ENCODE measurements around the gene TELO2. TPM values are rescaled to one million over a fixed set of nuclear protein-coding genes. Genes with fewer than 3 reads are reported as not detected.

Gene TELO2
- total RNA-seq, 1 donor from 2014 or later = 17.7 TPM

DNA sequence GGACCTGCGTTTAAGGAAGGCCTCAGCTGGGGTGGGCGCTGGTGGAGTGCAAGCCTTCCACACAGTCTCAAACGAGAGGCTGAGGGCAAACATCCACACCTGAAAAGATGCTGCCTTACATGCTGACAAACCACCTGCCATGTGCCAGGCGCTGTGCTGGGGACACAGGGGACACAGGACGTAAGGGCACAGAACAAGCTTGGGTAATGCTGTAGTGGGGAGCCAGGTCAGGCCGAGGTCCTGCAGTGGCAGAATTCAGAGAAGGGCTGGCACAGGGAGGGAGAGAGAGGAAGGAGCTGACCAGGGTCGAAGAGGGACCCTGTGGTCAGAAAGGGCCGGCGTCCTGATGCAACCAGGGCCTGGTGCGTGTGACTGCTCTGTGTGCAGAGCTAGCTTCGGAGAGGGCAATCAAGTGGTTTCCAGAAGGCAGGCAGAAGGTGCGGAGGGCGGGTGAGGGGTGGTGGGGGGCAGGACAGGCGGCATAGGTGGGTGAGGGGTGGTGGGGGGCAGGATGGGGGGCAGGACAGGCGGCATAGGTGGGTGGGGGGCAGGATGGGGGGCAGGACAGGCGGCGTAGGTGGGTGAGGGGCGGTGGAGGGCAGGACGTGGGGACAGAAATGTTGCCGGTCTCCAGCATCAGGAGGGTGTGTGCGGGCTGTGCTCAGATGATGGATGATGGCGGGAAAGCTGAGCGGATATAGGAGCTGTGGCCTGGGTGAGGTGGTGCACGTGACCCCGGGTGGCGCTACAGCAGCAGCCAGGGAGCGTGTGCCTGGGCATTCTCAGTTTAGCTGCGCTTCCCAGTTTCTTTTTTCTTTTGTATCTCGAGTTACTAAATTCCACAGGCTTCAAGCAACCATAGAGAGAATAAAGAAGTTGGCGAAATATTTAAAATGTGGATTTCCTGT lies 18.8 kb downstream of the TELO2 start:
- H3K9me3 ChIP-seq (replicated peaks) = peaks cover 12% of the 10 kb centered on the region
- H3K27ac ChIP-seq (replicated peaks) = peak overlapping the region; percentile 97
- peaks cover 44% of the 10 kb centered on the region for H3K4me1 ChIP-seq
- intact Hi-C loops (cut with micrococcal nuclease) = no loop called here
- peaks cover 10% of the 10 kb centered on the region for H3K36me3 ChIP-seq
- no peaks in the 10 kb centered on the region for H3K27me3 ChIP-seq (ENCODE audit: low read depth)
- H3K4me3 ChIP-seq = peak overlapping the region; percentile 12
- no peak for DNase-seq
- TF ChIP-seq, protein P1, sequence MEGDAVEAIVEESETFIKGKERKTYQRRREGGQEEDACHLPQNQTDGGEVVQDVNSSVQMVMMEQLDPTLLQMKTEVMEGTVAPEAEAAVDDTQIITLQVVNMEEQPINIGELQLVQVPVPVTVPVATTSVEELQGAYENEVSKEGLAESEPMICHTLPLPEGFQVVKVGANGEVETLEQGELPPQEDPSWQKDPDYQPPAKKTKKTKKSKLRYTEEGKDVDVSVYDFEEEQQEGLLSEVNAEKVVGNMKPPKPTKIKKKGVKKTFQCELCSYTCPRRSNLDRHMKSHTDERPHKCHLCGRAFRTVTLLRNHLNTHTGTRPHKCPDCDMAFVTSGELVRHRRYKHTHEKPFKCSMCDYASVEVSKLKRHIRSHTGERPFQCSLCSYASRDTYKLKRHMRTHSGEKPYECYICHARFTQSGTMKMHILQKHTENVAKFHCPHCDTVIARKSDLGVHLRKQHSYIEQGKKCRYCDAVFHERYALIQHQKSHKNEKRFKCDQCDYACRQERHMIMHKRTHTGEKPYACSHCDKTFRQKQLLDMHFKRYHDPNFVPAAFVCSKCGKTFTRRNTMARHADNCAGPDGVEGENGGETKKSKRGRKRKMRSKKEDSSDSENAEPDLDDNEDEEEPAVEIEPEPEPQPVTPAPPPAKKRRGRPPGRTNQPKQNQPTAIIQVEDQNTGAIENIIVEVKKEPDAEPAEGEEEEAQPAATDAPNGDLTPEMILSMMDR (IDR thresholded peaks at IDR 0.05; ENCODE audit: borderline replicate concordance) = no peak

DNA sequence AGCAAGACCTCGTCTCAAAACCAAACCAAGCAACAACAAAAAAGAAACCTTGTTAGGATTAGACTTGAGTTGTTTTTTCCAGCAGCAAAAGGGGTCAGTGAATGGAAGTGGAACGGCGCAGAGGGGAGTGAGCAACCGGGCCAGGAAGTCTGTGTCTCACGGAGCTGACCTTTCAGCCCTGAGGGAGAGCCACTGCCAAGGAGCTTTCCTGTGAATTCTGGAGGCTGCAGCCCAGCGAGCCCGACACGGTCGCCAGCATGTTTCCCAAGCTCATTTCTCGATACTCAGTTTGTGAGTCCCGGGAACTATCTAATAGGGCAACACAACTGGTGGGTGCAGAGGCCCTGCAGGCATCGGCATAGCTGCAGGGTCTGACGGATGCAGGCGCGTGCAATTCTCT lies 19.6 kb downstream of the TELO2 start:
- intact Hi-C loops (cut with micrococcal nuclease) = no loop called here

DNA sequence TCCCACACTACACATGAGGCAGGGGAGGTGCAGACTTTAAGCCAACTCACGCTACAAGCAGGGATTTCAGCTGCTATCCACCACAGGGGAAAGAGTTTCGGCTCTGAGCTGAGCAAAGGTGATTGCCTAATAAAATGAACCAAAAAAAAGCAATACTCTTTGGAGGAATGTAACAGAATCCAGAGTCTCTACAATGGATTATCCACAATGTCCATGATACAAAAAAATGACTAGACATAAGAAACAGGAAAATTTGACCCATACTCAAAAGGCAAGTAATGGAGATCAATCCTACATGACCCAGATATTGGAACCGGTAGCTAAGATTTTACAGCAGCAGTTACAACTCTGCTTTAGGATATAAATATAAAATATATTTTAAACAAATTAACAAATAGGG lies 21.3 kb downstream of the TELO2 start:
- H3K4me3 ChIP-seq = no peak overlapping the region
- DNase-seq = no peak
- H3K27me3 ChIP-seq (ENCODE audit: low read depth) = no peaks in the 10 kb centered on the region
- TF ChIP-seq, protein P1 (IDR thresholded peaks at IDR 0.05; ENCODE audit: borderline replicate concordance) = no peak
- H3K27ac ChIP-seq (replicated peaks) = no peak overlapping the region
- intact Hi-C loops (cut with micrococcal nuclease) = no loop called here
- peaks cover 12% of the 10 kb centered on the region for H3K9me3 ChIP-seq (replicated peaks)
- peaks cover 7% of the 10 kb centered on the region for H3K36me3 ChIP-seq
- peaks cover 31% of the 10 kb centered on the region for H3K4me1 ChIP-seq

More for the DNA sequence above, 19.6 kb downstream of the TELO2 start:
- H3K27me3 ChIP-seq (ENCODE audit: low read depth) = no peaks in the 10 kb centered on the region
- peak overlapping the region; percentile 65 for H3K27ac ChIP-seq (replicated peaks)
- H3K36me3 ChIP-seq = peaks cover 5% of the 10 kb centered on the region
- DNase-seq = no peak
- TF ChIP-seq, protein P1 (IDR thresholded peaks at IDR 0.05; ENCODE audit: borderline replicate concordance) = no peak
- peaks cover 44% of the 10 kb centered on the region for H3K4me1 ChIP-seq
- peak overlapping the region; percentile 12 for H3K4me3 ChIP-seq
- H3K9me3 ChIP-seq (replicated peaks) = peaks cover 12% of the 10 kb centered on the region

DNA sequence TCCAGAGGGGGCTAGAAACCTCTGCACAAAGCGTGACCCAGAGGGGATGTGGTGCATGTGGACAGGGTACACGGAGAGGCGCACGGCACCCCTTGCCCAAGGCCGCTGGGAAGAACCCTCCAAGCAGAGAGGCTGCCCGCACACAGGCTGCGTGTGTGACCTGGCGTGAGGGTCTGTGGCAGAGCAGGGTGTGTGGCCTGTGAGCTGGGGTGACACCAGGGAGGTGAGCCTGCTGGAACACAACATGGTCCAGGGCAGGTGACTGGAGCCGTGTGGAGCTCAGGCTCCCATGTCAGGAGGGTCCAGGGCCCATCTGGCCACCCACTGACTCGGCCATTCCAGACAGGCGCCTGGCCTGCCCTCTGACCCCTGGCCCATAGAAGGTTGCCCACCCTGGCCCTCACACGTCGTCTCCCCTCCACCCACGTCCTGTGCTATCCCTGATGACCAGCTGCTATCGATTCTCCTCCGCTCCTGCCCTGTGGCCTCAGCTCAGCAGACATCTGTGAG lies 25.5 kb downstream of the TELO2 start:
- DNase-seq = no peak
- peaks cover 26% of the 10 kb centered on the region for H3K36me3 ChIP-seq
- TF ChIP-seq, protein P1 (IDR thresholded peaks at IDR 0.05; ENCODE audit: borderline replicate concordance) = no peak

DNA sequence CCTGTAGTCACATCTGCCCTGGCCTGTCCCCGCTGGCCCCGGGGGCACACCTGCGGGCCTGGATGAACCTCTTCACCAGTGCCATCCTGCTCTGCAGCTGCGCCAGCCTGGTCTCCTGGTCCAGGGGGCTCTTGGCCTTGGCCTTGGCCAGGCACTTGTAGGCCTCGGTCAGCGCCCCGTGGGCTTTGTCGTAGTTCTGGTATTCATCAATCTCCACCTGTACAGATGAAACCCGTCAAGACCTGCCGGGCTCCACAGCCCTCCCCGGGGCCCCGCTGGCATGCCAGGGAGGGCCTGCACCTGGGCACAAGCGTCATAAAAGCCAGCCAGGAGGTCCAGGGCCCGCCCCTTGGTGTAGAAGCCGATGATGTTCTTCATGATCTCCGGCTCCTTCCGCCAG lies 26.7 kb downstream of the TELO2 start:
- H3K27ac ChIP-seq (replicated peaks) = no peak overlapping the region
- intact Hi-C loops (cut with micrococcal nuclease) = no loop called here
- DNase-seq = no peak
- no peaks in the 10 kb centered on the region for H3K4me1 ChIP-seq
- no peaks in the 10 kb centered on the region for H3K27me3 ChIP-seq (ENCODE audit: low read depth)
- peaks cover 4% of the 10 kb centered on the region for H3K9me3 ChIP-seq (replicated peaks)
- TF ChIP-seq, protein P1 (IDR thresholded peaks at IDR 0.05; ENCODE audit: borderline replicate concordance) = no peak
- H3K4me3 ChIP-seq = no peak overlapping the region
- peaks cover 22% of the 10 kb centered on the region for H3K36me3 ChIP-seq

More for the DNA sequence above, 25.5 kb downstream of the TELO2 start:
- intact Hi-C loops (cut with micrococcal nuclease) = no loop called here
- Histone ChIP-seq H3K9me3 (replicated peaks) (peaks cover 12% of the 10 kb centered on the region), H3K27me3 (ENCODE audit: low read depth) (no peaks in the 10 kb centered on the region), H3K4me1 (no peaks in the 10 kb centered on the region), H3K4me3 (no peak overlapping the region), H3K27ac (replicated peaks) (no peak overlapping the region)

Measured in left ventricle myocardium inferior (tissue), 1 donor.